Pulmonary artery endothelial cell (primary cell): Measurements from ENCODE around the gene ZNF143. TPM values are rescaled to one million over a fixed set of nuclear protein-coding genes. Genes with fewer than 3 reads are reported as not detected.
"Not testable (repeated sequence)": the region's sequence is repeated elsewhere in the genome, so short reads cannot be mapped to it uniquely, and the experiment has no call there.

ENCODE experiments used
- DNase-seq: peaks from one replicate; pipeline ENCODE4 v3.0.0-alpha.2; 2011; ENCODE audit warnings: low read depth, low spot score
- total RNA-seq: library from RNA; depleted of rRNA; stranded (reverse); fragments of >200 nt; gene quantifications from 2 replicates; pipeline ENCODE4 v1.2.3, GENCODE V29; 2014

The ZNF143 gene
- total RNA-seq, 1 donor from 2014 or later = 32.2 TPM

DNA sequence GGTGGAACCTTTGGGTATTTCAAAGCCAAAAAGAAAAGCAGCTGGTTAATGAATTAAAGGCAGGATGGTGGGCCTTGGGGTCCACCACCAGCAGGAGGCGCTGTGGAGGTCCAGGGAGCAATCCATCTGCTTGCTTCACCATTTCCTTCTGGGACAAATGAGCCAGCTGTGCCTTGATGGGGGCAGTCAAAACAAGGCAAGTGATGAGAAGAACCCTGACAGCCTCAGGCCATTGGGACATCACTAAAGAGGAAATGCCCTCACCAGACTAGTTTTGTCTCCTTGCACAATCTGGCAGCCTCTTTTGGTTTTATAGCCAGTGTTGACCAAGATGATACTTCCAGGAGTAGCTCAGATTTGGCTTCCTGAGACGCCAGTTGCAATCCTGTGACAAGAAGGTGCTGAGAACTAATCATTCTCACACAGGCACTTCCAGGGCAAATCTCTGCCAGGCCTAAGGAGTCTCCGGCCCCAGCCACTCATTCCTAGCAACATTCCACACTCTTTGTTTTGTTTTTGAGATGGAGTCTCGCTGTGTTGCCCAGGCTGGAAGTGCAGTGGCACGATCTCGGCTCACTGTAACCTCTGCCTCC, 74.5 kb downstream of the ZNF143 start:
- DNase-seq = peak; percentile 30

DNA sequence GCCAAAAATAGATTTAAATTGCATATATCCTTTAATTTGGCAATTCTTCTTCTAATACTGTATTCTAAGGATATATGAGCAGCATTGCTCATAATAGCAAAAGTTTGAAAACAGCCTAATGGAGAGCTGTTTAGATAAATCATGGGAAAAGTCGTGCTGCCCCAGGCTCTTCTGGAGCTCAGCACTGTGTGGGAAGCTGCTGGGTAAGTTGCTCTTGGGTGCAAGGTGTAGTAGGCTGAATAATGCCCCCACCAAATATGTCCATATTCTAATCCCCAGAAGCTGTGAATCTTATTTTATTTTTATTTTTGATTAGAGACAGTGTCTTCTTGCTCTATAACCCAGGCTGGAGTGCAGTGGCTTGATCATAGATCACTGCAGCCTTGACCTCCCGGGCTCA, 77.7 kb downstream of the ZNF143 start:
- no peak for DNase-seq

DNA sequence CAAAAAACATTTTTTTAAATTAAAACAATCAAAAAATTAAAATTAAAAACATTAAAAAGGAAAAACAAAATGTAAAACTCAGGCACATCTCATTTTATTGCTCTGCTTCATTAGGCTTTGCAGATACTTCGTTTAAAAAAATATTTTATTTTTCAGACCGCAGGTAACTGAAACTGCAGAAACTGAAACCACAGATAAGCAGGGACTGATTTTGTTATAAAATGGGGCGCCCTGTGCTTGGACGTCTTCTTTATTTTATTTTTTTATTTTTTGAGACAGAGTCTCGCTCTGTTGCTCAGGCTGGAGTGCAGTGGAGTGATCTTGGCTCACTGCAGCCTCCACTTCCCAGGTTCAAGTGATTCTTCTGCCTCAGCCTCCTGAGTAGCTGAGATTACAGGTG, 88.4 kb downstream of the ZNF143 start:
- DNase-seq = not testable (repeated sequence)

DNA sequence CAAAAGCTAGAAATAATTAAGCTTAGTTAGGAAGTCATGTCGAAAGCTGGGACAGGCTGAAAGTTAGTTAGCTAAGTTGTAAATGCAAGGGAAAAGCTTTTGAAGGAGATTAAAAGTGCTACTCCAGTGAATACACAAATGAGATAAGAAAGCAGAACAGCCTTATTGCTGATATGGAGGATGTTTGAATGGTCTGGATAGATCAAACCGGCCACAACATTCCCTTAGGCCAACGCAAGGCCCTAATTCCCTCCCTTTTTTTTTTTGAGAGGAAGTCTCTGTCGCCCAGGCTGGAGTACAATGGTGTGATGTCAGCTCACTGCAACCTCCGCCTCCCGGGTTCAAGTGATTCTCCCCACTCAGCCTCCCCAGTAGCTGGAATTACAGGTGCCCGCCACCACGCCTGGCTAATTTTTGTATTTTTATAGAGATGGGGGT, 89.4 kb downstream of the ZNF143 start:
- DNase-seq = no peak

DNA sequence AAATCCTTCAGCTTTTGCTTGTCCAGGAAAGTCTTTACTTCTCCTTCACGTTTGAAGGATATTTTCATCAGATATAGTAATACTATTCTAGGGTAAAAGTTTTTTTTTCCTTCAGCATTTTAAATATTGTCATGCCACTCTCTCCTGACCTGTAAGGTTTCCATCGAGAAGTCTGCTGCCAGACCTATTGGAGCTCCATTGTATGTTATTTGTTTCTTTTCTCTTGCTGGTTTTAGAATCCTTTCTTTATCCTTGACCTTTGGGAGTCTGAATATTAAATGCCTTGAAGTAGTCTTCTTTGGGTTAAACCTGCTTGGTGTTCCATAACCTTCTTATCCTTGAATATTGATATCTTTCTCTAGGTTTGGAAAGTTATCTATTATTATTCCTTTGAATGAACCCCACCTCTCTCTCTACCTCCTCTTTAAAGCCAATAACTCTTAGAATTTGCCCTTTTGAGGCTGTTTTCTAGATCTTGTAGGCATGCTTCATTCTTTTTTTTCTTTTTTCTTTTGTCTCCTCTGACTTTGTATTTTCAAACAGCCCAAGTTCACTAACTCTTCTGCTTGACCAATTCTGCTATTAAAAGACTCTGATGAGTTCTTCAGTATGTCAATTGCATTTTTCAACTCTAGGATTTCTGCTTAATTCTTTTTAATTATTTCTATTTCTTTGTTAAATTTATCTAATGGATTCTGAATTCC, 100.6 kb downstream of the ZNF143 start:
- DNase-seq = no peak

DNA sequence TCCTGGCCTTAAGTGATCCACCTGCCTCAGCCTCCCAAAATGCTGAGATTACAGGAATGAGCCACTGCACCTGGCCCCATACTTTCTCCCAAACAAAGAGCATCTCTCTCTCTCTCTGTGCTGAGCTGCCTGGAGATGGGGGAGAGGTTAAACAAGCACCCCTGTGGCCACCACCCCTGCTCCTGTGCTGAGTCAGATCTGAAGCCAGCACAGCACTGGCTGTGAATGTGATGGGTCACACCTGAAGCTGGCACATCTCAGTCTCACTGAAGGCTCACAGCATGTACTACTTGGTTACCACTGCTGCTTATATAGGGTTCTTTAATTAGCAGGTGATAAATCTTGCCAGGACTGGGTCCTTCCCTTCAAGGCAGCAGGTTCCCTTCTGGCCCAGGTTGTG, 101.9 kb downstream of the ZNF143 start:
- no peak for DNase-seq

DNA sequence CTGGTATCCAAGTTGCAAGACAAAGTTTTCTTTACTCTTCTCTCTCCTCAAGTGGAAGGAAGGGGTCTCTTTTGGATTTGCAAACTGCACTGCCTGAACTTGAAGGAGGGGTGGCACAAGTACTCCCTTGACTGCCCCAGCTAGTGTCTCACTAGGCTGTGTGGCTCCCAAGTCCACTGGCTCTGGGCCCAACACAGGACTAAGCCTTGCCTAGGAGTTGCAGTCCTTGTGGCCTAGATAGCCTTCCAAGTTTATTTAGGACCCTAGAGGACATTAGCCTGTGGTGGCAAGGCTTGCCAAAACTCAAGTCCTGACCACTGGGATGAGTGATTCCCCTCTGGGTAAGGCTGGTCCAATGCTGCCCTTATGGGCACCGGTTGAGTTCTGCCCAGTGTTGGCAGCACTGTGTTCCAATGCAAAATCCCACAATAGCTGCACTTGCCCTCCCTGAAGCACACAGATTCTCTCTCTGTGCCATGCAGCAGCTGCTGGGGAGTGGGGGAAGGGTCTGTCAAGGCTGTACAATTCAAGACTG, 102.5 kb downstream of the ZNF143 start:
- no peak for DNase-seq

DNA sequence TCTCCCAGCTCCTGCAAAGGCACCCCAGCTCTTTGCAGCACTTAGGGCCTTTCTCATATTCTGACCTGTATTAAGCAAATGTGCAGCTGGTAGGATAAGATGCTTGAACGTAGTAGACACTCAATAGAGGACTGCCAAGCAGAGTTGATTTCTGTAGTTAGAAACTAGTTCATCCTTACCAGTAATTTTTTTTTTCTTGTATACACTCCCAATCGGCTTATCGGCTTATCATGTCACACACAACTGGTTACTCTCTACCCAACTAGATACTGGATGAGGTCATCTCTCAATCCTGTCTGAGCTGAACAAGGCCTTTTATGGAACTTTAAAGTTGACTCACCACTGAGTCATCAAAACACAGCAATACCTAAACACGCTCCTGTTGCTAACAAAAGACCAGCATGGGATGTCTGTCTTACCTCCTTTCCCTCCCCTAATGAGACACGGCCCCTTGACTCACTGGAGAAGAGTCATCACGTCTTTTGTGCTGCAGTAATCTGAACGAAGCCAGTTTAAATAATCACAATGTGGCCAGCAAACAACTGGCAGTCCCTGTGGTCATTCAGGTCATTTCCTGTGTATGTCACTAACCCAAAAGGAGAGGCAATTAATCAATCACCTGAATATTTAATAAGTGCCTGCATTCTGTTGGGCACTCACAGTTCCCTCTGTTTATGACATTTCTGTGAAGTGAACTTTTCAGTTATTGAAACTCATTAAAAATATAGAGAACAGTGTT, 105.2 kb downstream of the ZNF143 start:
- peak; percentile 99 for DNase-seq

DNA sequence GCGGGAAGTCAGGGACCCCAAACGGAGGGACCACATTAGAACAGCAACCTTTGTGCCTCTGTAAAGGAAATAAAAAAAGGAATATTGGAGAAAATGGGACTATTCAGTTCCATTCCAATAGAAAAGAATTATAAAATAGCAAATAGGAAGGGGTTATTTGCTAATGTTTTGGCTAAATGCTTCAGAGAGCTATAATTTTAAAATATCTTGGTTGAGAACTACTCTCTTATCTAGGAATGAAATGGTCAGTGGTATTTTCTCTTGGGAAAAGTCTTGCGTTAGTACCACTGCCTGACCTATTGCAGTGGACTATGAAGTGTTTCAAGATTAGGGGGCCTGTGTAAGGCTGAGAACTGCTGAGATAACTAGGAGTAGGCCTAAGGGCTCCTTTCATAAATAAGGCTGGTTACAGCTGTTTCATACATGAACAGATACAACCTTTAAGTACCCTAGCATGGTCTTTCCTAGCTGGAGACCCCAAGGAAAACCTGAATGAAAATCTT, 105.8 kb downstream of the ZNF143 start:
- no peak for DNase-seq

DNA sequence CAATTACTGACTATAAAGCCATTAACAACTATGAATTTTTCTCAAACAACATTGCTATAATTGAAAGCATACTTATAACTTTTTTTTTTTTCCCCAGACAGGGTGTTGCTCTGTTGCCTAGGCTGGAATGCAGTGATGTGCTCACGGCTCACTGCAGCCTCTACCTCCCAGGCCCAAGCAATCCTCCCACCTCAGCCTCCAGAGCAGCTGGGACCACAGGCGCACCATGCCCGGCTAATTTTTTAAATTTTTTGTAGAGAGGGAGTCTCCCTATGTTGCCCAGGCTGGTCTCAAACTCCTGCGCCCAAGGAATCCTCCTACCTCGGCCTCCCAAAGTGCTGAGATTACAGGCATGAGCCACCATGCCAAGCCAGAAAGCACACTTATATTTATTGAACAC, 106.6 kb downstream of the ZNF143 start:
- DNase-seq = no peak

DNA sequence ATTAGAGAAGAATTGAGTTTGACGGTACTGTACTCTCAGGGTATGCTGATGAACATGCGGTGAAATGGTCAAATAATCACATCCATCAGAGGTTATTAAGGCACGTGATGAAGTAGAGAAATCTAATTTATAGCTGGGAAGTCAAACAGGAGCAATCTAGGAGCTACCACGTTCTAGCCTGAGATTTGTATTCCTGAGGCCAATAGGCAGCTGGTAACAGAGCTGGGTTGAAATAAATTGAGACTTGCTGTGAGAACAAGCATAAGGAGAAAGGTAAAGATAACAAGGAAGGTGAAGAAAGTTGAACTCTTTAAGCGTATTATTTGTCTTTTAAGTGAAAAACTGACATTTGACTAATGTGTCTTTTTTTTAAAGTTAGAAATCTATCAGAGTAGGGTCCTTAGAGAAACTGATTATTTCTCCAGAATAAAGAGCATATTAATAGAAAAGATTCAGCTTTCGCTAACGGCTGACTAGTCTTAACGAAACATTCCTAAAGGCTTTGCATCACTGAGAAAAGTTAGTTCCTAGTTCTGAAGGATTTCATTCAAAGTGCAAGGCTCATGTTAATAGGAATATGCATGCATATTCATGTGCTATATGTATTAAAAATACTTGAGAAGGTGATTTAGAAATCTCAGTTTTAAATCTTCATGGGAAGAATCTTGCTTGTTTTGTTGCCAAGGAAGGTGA, 107.5 kb downstream of the ZNF143 start:
- no peak for DNase-seq

DNA sequence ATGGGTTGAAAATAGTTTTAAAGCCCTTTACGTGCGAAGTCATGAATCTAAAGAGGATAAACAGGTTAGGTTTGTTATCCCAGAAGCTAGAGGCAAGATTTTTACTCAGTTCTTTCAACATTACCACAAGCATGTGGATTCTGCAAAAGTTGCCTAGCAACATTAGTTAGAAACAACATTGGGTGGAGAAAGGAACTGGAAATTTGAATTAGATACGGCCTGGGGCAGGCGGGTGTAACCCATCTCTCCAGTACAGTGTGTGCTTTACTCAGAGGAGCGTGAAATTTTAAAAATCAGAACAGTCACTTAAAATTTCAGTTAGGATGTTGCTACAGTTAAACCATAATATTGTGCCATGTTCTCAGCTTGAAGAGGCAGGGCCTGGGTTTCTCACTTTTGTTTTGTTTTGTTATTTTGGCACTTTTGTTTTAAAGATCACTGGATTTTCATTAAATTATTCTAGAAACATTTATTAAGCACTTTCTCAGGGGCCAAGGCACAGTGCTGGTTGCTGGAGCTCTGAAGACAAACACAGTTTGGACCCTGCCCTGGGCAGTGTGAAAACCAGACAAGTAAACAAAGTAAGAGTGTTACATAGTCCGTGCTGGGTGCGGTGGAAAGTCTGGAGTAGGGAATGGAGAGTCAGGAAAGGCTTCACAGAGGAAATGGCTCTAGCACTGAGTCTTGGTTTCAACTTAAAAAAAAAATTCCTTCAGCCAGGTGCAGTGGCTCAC, 108.2 kb downstream of the ZNF143 start:
- no peak for DNase-seq

DNA sequence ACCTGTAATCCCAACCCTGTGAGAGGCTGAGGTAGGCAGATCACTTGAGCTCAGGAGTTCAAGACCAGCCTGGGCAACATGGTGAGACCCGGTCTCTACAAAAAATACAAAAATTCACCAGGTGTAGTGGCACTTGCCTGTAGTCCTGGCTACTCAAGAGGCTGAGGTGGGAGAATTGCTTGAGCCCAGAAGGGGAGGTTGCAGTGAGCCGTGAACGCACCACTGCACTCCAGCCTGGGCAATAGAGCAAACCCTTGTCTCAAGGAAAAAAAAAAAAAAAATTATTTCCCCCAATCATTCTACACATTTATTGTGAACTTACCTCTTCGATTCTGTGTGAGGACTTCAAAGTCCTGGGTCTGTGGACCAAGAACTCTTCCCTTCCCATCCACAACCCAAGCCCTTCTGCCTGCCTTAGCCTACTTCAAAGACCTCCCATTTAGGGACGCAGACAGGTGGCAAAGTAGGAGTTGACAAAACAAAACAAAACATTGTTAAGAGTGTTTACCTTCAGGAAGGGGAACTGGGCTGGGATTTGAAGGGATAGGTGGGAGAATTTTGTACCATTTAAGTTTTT, 108.9 kb downstream of the ZNF143 start:
- no peak for DNase-seq

DNA sequence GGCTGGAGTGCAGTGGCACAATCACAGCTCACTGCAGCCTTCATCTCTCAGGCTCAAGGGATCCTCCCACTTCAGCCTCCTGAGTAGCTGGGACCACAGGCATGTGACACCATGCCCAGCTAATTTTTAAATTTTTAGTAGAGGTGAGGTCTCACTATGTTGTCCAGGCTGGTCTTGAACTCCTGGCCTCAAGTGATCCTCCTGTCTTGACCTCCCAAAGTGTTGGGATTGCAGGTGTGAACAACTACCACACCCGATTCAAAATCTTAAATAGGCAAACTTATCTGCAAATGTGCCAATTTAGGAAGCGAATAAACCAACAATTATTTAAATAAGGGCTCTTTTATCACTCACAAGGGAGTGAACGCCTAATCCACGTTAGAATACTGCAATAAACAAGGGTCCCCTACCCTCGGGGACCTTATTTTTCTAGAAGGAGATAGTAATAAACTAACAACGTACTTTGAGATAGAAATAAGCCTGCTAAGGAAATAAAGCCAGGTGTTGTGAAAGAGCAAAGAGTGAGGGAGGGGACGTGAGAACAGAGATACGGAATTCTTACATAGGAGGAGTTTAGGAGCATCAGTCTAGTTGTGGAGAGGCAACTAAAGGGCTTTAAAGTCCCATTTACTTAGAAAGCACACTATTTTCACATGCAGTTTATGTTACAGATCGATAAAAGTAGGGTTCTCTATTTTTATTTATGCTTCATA, 109.7 kb downstream of the ZNF143 start:
- no peak for DNase-seq

DNA sequence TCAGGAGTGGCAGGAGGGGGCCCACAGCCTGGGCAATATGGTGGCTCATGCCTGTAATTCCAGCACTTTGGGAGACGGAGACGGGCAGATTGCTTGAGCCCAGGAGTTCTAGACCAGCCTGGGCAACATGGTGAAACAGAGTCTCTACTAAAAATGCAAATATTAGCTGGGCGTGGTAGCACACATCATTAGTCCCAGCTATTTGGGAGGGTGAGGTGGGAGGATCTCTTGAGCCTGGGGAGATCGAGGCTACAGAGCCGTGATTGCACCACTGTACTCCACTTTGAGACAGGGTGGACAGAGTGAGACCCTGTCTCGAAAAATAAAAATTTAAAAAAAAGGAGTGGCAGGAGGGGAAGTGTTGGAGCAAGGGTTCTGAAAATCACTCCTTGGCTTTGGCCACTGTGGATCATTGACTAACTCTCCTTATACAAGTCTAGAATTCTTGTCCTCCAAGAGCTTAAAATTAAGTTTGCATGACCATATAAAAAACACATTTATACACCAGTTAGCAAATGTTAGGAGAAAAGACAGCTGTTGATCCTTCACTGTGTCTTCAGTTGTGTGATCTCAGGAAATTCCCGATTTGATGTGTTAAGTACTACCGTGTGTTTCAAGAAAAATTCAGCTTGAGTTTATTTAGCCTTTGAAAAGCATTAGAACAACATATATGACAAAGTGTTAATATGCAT, 110.4 kb downstream of the ZNF143 start:
- no peak for DNase-seq

DNA sequence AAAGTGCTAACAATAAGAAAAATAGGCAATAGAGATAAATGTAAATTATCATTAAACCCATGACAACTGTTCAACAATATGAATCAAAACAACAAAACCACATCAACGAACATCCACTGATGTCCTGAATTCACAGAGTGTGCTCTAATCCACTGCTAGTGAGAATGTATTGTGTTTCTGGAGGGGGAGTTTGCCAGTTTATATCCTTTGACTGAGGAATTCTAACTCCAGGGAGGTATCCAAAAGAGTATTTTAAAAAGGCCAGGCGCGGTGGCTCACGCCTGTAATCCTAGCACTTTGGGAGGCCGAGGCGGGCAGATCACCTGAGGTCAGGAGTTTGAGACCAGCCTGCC, 110.9 kb downstream of the ZNF143 start:
- DNase-seq = no peak

DNA sequence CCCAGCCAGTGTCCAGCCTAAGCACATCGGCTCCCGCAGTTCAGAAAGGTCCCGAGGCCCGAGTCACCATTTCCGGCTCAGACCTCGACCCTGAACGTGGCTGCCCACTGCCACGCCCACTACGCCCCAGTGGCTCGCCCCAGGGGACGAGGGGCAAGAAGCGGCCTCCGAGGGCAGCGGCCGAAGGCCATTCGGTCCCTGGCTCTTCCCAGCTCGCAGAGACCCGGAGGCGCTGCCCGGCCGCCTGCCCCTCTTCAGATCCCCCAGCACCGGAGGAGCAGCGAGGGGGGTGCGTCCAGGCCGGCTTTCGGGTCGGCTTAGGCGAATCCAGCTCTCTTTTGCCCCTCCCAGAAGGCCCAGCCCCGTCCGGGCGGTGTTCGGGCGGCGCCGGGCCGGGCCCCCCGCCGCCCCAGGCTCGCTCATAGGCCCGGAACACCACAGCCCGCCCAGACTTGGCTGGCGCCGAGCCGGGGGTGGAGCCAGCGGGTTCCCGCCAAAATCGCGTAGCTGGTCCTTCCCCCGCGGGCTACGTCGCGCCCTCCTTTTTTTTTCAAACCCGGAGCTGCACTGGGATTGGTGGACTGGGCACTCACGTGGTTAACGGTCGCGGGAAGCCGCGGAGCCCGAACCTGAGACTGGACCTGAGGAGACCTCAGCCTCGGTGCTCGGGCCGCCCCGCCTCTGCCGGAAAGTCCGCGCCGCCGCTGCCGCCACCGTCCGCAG, 112.4 kb downstream of the ZNF143 start, which contains the start of gene WEE1:
WEE1 (plus strand) TSS at position 619 of the 723 bp plus-strand sequence. CDS start 264 bp downstream, outside the sequence.
- peak; percentile 92 for DNase-seq

DNA sequence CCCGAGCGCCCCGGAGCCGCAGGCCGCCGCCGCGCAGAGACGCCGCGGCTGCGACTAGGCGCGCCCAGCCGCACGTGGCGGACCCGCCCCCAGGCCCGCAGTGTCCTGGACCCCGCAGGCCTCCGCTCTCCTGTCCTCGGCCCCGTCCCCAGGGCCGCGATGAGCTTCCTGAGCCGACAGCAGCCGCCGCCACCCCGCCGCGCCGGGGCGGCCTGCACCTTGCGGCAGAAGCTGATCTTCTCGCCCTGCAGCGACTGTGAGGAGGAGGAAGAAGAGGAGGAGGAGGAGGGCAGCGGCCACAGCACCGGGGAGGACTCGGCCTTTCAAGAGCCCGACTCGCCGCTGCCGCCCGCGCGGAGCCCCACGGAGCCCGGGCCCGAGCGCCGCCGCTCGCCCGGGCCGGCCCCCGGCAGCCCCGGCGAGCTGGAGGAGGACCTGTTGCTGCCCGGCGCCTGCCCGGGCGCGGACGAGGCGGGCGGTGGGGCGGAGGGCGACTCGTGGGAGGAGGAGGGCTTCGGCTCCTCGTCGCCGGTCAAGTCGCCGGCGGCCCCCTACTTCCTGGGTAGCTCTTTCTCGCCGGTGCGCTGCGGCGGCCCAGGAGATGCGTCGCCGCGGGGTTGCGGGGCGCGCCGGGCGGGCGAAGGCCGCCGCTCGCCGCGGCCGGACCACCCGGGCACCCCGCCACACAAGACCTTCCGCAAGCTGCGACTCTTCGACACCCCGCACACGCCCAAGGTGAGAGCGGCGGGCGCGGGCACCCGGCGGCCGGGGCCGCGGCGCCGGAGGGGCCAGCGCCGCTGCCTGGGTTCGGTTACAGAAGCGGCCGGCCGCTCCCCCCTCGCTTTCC, 113.2 kb downstream of the ZNF143 start:
- DNase-seq = no peak
